GM12864 (cell line): ENCODE measurements around the gene NHLH2.
A peak's percentile ranks its signal among the peaks of the same experiment; 100 is the strongest.

Experiments
- DNase-seq: peaks from one replicate; pipeline ENCODE4 v3.0.0-alpha.2; 2011; ENCODE audit warnings: low read depth
- H3K4me3 ChIP-seq: 2 replicates; pipeline ENCODE4 v1.5.1; 2011; ENCODE audit warnings: mild to moderate bottlenecking, low read depth, low read length, control low read depth
- TF ChIP-seq, protein P1 (sequence below): IDR thresholded peaks from 2 replicates; pipeline ENCODE4 v1.5.1; 2011; ENCODE audit warnings: low read depth, mild to moderate bottlenecking, moderate library complexity, low read length, control low read depth, inconsistent platforms; ENCODE audit errors: missing control alignments

The NHLH2 gene

DNA sequence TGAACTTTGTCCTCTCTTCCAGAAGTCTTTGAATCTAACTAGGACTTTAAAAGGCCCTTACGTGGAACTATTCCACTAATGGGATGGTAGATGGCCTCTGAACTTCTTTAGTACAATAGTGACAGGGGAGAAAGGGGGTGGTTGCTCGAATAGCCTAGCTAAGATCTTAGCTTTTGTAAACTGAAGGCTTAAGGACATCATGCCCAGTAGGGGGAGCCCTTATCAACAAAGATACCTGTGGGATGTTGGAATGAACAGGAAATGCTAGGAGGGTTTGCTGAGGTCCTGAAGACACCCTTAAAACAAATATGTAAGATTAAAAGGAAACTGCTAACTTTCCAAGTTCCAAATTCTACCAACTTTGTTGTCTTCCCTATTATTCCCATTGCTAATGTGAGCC lies 33.2 kb downstream of the NHLH2 start:
- TF ChIP-seq, protein P1, sequence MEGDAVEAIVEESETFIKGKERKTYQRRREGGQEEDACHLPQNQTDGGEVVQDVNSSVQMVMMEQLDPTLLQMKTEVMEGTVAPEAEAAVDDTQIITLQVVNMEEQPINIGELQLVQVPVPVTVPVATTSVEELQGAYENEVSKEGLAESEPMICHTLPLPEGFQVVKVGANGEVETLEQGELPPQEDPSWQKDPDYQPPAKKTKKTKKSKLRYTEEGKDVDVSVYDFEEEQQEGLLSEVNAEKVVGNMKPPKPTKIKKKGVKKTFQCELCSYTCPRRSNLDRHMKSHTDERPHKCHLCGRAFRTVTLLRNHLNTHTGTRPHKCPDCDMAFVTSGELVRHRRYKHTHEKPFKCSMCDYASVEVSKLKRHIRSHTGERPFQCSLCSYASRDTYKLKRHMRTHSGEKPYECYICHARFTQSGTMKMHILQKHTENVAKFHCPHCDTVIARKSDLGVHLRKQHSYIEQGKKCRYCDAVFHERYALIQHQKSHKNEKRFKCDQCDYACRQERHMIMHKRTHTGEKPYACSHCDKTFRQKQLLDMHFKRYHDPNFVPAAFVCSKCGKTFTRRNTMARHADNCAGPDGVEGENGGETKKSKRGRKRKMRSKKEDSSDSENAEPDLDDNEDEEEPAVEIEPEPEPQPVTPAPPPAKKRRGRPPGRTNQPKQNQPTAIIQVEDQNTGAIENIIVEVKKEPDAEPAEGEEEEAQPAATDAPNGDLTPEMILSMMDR = peak; percentile 73
- H3K4me3 ChIP-seq = no peak overlapping the region
- DNase-seq = peak; percentile 31

DNA sequence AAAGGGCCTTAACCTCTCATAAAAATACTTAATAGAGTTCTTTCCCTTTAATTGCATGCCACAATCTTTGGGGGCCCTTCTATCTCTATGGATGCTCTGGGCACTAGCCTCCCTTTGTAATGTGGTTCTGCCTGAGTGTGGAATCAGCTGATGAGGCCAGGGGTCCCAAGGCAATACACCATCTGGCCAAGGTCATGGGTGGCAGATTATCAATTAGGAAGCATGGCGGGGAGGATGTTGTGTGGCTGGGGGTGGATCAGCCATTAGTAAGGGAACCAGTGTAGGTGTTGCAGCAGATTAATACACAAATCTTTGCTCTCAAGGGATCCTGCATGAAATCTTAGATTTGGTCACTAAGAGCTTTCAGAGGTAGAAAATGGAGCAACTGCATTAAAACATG lies 35.3 kb downstream of the NHLH2 start:
- no peak overlapping the region for H3K4me3 ChIP-seq
- DNase-seq = no peak
- TF ChIP-seq, protein P1 = no peak

DNA sequence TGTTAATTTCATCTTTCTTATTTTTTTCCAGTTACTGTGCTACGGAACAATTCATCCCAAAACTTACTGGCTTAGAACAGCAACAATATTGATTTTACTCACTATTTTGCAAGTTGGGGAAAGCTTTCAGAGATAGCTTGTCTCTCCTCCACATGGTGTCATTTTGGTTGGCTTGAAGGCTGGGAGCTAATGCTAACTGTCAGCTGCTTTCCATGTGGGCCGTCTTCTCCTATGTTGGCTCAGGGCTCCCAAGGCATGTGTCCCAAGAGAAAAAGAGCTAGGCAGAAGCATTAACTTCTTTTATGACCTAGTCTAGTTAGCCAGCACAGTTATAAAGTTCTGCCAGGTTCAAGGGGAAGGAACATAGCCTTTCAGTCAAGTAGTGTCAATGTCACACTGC lies 38.5 kb downstream of the NHLH2 start:
- no peak for DNase-seq
- no peak overlapping the region for H3K4me3 ChIP-seq
- TF ChIP-seq, protein P1 = no peak

DNA sequence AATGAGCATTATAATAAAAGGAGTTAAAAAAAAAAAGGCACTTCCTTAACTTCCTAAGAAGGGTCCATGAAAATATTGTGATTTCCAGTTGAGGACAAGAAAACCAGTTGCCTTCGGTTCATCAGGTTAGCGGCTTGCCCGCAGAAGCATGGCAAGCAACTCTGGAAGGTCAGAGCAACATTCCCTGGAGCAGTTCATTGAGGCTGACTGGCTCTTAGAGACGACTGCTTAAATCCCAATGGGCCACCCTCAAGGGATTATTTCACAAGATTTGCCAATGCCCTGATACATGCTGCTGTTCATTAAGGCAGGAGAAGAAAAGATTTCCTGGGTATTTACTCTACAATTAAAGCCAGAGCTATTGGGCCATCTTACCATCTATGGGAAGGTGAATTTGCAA lies 43.4 kb downstream of the NHLH2 start:
- no peak overlapping the region for H3K4me3 ChIP-seq
- TF ChIP-seq, protein P1 = no peak
- DNase-seq = no peak

DNA sequence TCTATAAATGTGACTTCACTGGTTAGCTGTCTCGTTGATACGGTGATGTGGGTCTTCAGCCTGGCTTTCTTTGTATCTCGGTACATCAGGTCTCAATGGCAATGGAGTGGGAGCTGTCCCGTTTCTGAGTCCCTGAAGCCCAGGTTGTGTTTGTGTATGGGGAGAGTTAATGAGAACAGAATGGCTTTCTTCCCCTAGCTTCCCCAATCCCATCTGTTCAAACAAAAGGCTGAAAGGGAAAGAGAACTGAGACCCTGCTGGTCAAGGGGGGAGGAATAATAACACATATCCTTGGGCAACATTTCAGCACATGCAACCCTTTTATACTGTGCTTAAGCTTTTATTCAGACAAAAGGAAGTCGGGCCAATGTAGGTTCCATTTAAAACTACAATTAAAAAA lies 44.0 kb downstream of the NHLH2 start:
- no peak overlapping the region for H3K4me3 ChIP-seq
- TF ChIP-seq, protein P1 = no peak
- DNase-seq = no peak

DNA sequence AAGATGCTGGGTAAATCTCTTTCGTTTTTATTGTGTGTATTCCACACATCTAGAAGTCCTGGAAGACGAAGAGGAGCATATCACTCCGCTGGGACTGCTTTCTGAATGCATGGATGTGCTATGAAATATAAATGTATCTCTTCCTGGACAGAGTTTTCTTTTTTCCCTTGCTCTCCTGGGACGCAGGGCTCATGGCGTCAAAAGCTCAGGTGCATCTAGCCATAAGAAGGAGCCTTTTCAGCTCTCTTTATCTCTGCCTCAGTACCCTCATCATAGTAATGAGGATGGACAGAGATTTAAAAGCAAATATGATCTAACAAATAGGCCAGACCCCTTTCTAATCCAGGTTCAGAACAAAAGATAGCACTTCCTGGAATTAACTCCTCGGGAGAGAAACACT lies 44.9 kb downstream of the NHLH2 start:
- TF ChIP-seq, protein P1 = no peak
- DNase-seq = no peak
- no peak overlapping the region for H3K4me3 ChIP-seq

DNA sequence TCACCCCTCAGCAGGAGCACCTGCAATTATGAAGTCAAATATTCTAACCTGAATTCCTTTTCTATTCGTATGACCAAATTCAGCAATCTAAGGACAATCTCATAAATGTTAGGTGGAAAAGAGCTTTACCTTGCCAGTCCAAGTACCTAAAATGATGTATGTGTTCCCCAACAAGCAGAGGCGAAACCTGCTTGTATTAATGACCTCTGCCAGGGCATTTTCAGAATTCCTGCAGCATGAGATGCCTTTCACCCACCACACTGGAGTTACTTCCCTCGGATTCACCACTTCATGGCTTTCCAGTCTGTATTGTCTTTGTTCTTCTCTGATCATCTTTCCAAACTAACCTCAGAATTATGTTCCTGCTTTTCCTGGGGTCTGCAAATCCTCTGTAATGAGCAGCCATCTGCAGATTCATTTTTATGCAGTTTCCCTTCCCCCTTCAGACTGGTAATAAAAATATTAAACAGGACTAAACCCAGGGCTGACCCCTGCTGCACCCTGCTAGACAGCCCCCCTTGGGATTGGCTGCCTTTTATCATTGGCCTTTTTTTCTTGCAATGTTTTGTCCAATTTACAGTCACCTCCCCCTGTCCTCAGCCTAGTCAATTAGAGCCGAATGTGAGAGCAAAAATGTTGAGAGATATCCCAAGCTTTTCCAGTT lies 45.8 kb downstream of the NHLH2 start:
- no peak for DNase-seq
- no peak overlapping the region for H3K4me3 ChIP-seq
- TF ChIP-seq, protein P1 = no peak
